HCT116 (cell line): Measurements from ENCODE around the gene ACOX3. TPM values are rescaled to one million over a fixed set of nuclear protein-coding genes. Genes with fewer than 3 reads are reported as not detected.

Source experiments
- ATAC-seq: fragments of 200-7000 bp; cut with Tn5 transposase; 2 replicates; pipeline ENCODE4 v1.9.1; 2020; ENCODE audit warnings: mild to moderate bottlenecking, moderate library complexity
- BruUV-seq: library from RNA; stranded (reverse); fragments of 400-500 nt; replicated peaks from 2 replicates; lab custom pipeline; 2021; lab: Mats Ljungman, UMichigan
- CTCF ChIA-PET: fragments of 300-600 bp; sonication (Branson Sonifier 250); formaldehyde crosslinking; loops from one replicate; lab custom pipeline; 2021; ENCODE audit warnings: antibody characterized with exemption; lab: Charles Lee
- POLR2A ChIA-PET: fragments of 300-600, 350-600 bp; sonication (Branson Sonifier 250); formaldehyde crosslinking; loops from one replicate; lab custom pipeline; 2021; ENCODE audit warnings: antibody characterized with exemption; lab: Charles Lee
- RAD21 ChIA-PET, 2 experiments: fragments of 300-600 bp; sonication (Branson Sonifier 250); formaldehyde crosslinking; loops; one replicate each; lab custom pipeline; 2023; ENCODE audit warnings: low total read pairs in 2 of 2; ENCODE audit not compliant: uncharacterized antibody in 2 of 2, unreplicated experiment in 2 of 2, low non-redundant PET in 1 of 2; lab: Charles Lee
- DNase-seq: peaks from one replicate; pipeline ENCODE4 v3.0.0-alpha.2; 2010; ENCODE audit warnings: low read depth, low spot score
- H2AFZ ChIP-seq: fragments of 200-600 bp; shearing (Covaris generic), sonication (generic); 2 replicates; pipeline ENCODE4 v1.6.1; 2017; ENCODE audit warnings: low read depth, mixed run types, mixed read lengths, antibody characterized with exemption, low read length; ENCODE audit not compliant: poor library complexity, severe bottlenecking
- H3K27ac ChIP-seq: 2 replicates; pipeline ENCODE4 v1.5.1; 2012; ENCODE audit warnings: low read depth, low read length
- H3K27me3 ChIP-seq: fragments of 200-600 bp; sonication (generic); 2 replicates; pipeline ENCODE4 v1.6.1; 2016; ENCODE audit warnings: mixed run types, low read length, mixed read lengths; ENCODE audit not compliant: insufficient read depth
- H3K36me3 ChIP-seq, 2 experiments: fragments of 200-500 bp in 1 of 2; fragments of 200-600 bp in 1 of 2; sonication (Bioruptor generic) in 1 of 2; sonication (generic) in 1 of 2; 2 replicates each; pipeline versions ENCODE4 v1.5.1 to v1.6.1; 2014 to 2016; ENCODE audit warnings: low read length in 2 of 2, inconsistent platforms in 1 of 2, mixed read lengths in 1 of 2, mixed run types in 1 of 2; ENCODE audit not compliant: insufficient read depth in 2 of 2, control insufficient read depth in 1 of 2
- H3K4me1 ChIP-seq, 2 experiments: fragments of 200-600 bp in 1 of 2; sonication (generic) in 1 of 2; 2 replicates each; pipeline versions ENCODE4 v1.5.1 to v1.6.1; 2012 to 2017; ENCODE audit warnings: low read length in 2 of 2, inconsistent platforms in 1 of 2, mild to moderate bottlenecking in 1 of 2, mixed read lengths in 1 of 2, mixed run types in 1 of 2, moderate library complexity in 1 of 2; ENCODE audit not compliant: insufficient read depth in 2 of 2, control insufficient read depth in 1 of 2
- H3K4me2 ChIP-seq: fragments of 200-600 bp; sonication (generic); 2 replicates; pipeline ENCODE4 v1.6.1; 2017; ENCODE audit warnings: mixed run types, low read length, mixed read lengths
- H3K4me3 ChIP-seq, 2 experiments: fragments of 200-600 bp in 1 of 2; sonication (generic) in 1 of 2; replicated peaks in 1 of 2; 2 replicates each; pipeline ENCODE4 v1.5.1; 2011 to 2016; ENCODE audit warnings: low read length in 2 of 2, control low read depth in 1 of 2, low read depth in 1 of 2, mild to moderate bottlenecking in 1 of 2, mixed read lengths in 1 of 2, mixed run types in 1 of 2
- H3K79me2 ChIP-seq: fragments of 200-600 bp; sonication (generic); 2 replicates; pipeline ENCODE4 v1.6.1; 2017; ENCODE audit warnings: mild to moderate bottlenecking, mixed run types, low read length, moderate library complexity, mixed read lengths; ENCODE audit not compliant: insufficient read depth
- H3K9ac ChIP-seq: fragments of 200-600 bp; sonication (generic); 2 replicates; pipeline ENCODE4 v1.6.1; 2016; ENCODE audit warnings: low read length, mixed read lengths
- H3K9me2 ChIP-seq: fragments of 200-600 bp; sonication (generic), shearing (Covaris generic); 2 replicates; pipeline ENCODE4 v1.6.1; 2017; ENCODE audit warnings: mixed run types, mild to moderate bottlenecking, moderate library complexity; ENCODE audit not compliant: insufficient read depth
- H3K9me3 ChIP-seq, 2 experiments: fragments of 200-500 bp in 1 of 2; fragments of 200-600 bp in 1 of 2; sonication (Bioruptor generic) in 1 of 2; sonication (generic) in 1 of 2; 2 replicates each; pipeline ENCODE4 v1.6.1; 2014 to 2017; ENCODE audit warnings: low read length in 2 of 2, mixed read lengths in 2 of 2, inconsistent platforms in 1 of 2, low read depth in 1 of 2, mild to moderate bottlenecking in 1 of 2, mixed run types in 1 of 2, moderate library complexity in 1 of 2; ENCODE audit not compliant: control insufficient read depth in 1 of 2, insufficient read depth in 1 of 2
- H4K20me1 ChIP-seq: fragments of 200-600 bp; sonication (generic), shearing (Covaris generic); 2 replicates; pipeline ENCODE4 v1.6.1; 2017; ENCODE audit warnings: mixed run types, mild to moderate bottlenecking, moderate library complexity; ENCODE audit not compliant: insufficient read depth
- ATF3 ChIP-seq: IDR thresholded peaks from 2 replicates; pipeline ENCODE4 v1.6.1; 2012
- CBX3 ChIP-seq: IDR thresholded peaks from 2 replicates; pipeline ENCODE4 v1.6.1; 2012; ENCODE audit warnings: low read depth
- CEBPB ChIP-seq: IDR thresholded peaks from 2 replicates; pipeline ENCODE4 v1.6.1; 2012; ENCODE audit warnings: low read depth
- EGR1 ChIP-seq: IDR thresholded peaks from 2 replicates; pipeline ENCODE4 v1.6.1; 2012; ENCODE audit warnings: low read depth
- POLR2AphosphoS5 ChIP-seq: IDR thresholded peaks from 2 replicates; pipeline ENCODE4 v1.6.1; 2011; ENCODE audit warnings: mild to moderate bottlenecking, low read depth, low read length, moderate library complexity
- REST ChIP-seq: IDR thresholded peaks from 2 replicates; pipeline ENCODE4 v1.6.1; 2012; ENCODE audit warnings: low read depth
- SP1 ChIP-seq: IDR thresholded peaks from 2 replicates; pipeline ENCODE4 v1.6.1; 2012; ENCODE audit warnings: low read depth
- SRF ChIP-seq: IDR thresholded peaks from 2 replicates; pipeline ENCODE4 v1.6.1; 2012; ENCODE audit warnings: low read depth
- TCF7L2 ChIP-seq: IDR thresholded peaks from 2 replicates; pipeline ENCODE4 v1.7.0; 2011; ENCODE audit warnings: borderline replicate concordance, inconsistent platforms; ENCODE audit not compliant: insufficient read depth, insufficient read length; ENCODE audit errors: extremely low read depth
- ZBTB33 ChIP-seq: IDR thresholded peaks from 2 replicates; pipeline ENCODE4 v1.6.1; 2011; ENCODE audit warnings: mild to moderate bottlenecking, low read length, moderate library complexity; ENCODE audit not compliant: insufficient replicate concordance; ENCODE audit errors: extremely low read depth
- ZFX ChIP-seq: fragments of 450-650 bp; IDR thresholded peaks from 2 replicates; pipeline ENCODE4 v1.6.1; 2017
- ZNF274 ChIP-seq: fragments of 200-500 bp; sonication (Bioruptor generic); IDR thresholded peaks from 2 replicates; pipeline ENCODE4 v1.6.1; 2014; ENCODE audit warnings: mild to moderate bottlenecking, low read depth, low read length, inconsistent platforms
- intact Hi-C: fragments of 100-400 bp; cut with micrococcal nuclease; formaldehyde crosslinking; loops from 2 replicates; pipeline ENCODE4 v1.10.0; 2022
- total RNA-seq: library from RNA; stranded (reverse); gene quantifications from one replicate; pipeline ENCODE4 v1.2.1, GENCODE V29; 2021; ENCODE audit not compliant: unreplicated experiment

Gene ACOX3
- total RNA-seq, 1 experiment from 2014 or later: 16.9 TPM

- no peak for TF ChIP-seq ZBTB33
These were observed 71.0 kb downstream of the ACOX3 start (continued) for GRCh38 chr4:8369426-8370105.

- POLR2A ChIA-PET: no interaction called here
- H3K4me3 ChIP-seq: no peak overlapping the region
- CTCF ChIA-PET: no interaction called here
- no peaks in the 10 kb centered on the region for H3K9me2 ChIP-seq
- H3K27me3 ChIP-seq: no peaks in the 10 kb centered on the region
- no peaks in the 10 kb centered on the region for H3K4me1 ChIP-seq
- ATAC-seq (no peak), DNase-seq (no peak)
- no peaks in the 10 kb centered on the region for H3K9me3 ChIP-seq
- no peak overlapping the region for H3K9ac ChIP-seq
- no peaks in the 10 kb centered on the region for H4K20me1 ChIP-seq
- no peak overlapping the region for H3K27ac ChIP-seq
- TF ChIP-seq CEBPB: no peak
- no peak for TF ChIP-seq TCF7L2
- no peak for TF ChIP-seq REST
- no peak for TF ChIP-seq SRF
- TF ChIP-seq ATF3: no peak
- TF ChIP-seq ZBTB33: no peak
- TF ChIP-seq CBX3: no peak
- no peak for TF ChIP-seq SP1
- no peak for TF ChIP-seq ZNF274
- no peak for TF ChIP-seq ZFX
- no peak for TF ChIP-seq EGR1
- TF ChIP-seq POLR2AphosphoS5: no peak
- intact Hi-C loops: no loop called here
- H3K79me2 ChIP-seq: no peaks in the 10 kb centered on the region
- H3K36me3 ChIP-seq: no peaks in the 10 kb centered on the region
- H2AFZ ChIP-seq: no peak overlapping the region
- no TSS peak for BruUV-seq
- H3K4me2 ChIP-seq: no peak overlapping the region
- RAD21 ChIA-PET: no interaction called here
These were observed 71.5 kb downstream of the ACOX3 start for GRCh38 chr4:8368998-8369397.
